Vagina (tissue), 2 donors: ENCODE results near the gene ERBB3. TPM values are rescaled to one million over a fixed set of nuclear protein-coding genes. Genes with fewer than 3 reads are reported as not detected.

Experiments
- DNase-seq, 2 donors: peaks; one replicate each; pipeline ENCODE4 v3.0.0-alpha.2; 2017; ENCODE audit errors: extremely low spot score in 2 of 2
- H3K27ac ChIP-seq: fragments of 200-600 bp; sonication (generic); one replicate; pipeline ENCODE4 v1.5.1; 2019
- H3K27me3 ChIP-seq: fragments of 200-600 bp; sonication (generic); one replicate; pipeline ENCODE4 v1.5.1; 2019
- H3K36me3 ChIP-seq, 2 donors: fragments of 200-600 bp; sonication (generic); one replicate each; pipeline ENCODE4 v1.5.1; 2017 to 2019
- H3K4me1 ChIP-seq: fragments of 200-600 bp; sonication (generic); one replicate; pipeline ENCODE4 v1.5.1; 2019
- H3K4me3 ChIP-seq, 2 donors: fragments of 200-600 bp; sonication (generic); 1 replicate in 1 of 2; 2 replicates in 1 of 2; pipeline ENCODE4 v1.5.1; 2016 to 2019
- H3K9me3 ChIP-seq: fragments of 200-600 bp; sonication (generic); one replicate; pipeline ENCODE4 v1.5.1; 2019
- POLR2A ChIP-seq, 2 donors: fragments of 450-650 bp; IDR thresholded peaks; one replicate each; pipeline ENCODE4 v1.6.1; 2017; ENCODE audit warnings: antibody characterized with exemption in 2 of 2, mild to moderate bottlenecking in 2 of 2, moderate library complexity in 2 of 2
- POLR2AphosphoS5 ChIP-seq, 2 donors: sonication (generic); formaldehyde crosslinking; IDR thresholded peaks; one replicate each; pipeline ENCODE4 v1.9.0; 2017; ENCODE audit warnings: antibody characterized with exemption in 2 of 2, mild to moderate bottlenecking in 2 of 2, low read depth in 1 of 2; ENCODE audit not compliant: insufficient read depth in 1 of 2
- intact Hi-C: fragments of 100-400 bp; cut with DNase I; formaldehyde crosslinking; loops from one replicate; pipeline ENCODE4 v1.15.1; 2023
- total RNA-seq: library from RNA; depleted of rRNA; stranded (reverse); fragments of >200 nt; gene quantifications from one replicate; pipeline ENCODE4 v1.2.3, GENCODE V29; 2016
- TF ChIP-seq, protein P1 (sequence below), 3 experiments: fragments of 450-650 bp in 2 of 3; fragments of 200-600 bp in 1 of 3; sonication (generic) in 1 of 3; IDR thresholded peaks; one replicate each; pipeline ENCODE4 v1.5.1; 2017 to 2019; ENCODE audit warnings: antibody characterized with exemption in 3 of 3, mild to moderate bottlenecking in 2 of 3, moderate library complexity in 2 of 3

The ERBB3 gene
- total RNA-seq, 1 donor from 2014 or later: 53.8 TPM

DNA sequence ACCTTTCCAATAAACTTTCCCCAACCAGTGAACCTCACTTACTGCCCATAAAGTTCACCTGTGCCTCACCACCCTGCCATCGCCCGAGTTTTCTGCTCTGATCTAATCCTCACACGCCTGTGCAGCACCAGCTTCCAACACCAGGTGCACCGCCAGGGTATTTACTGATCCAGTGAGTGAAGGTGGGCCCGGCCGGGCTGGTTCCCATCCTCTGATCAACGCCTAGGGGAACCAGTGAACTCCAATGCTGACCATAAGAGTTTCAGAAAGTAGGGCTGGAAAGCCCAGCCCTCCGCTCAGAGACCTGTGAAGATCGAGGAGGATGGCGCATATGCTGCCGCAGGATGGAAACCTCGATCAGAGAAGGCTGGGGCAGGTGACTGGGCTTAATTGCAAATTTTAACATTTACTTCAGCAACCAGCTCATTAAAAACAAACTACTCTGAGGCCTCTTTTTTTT is 71.7 kb downstream of the ERBB3 start:
- no peak for DNase-seq
- intact Hi-C loops: no loop called here
- Histone ChIP-seq H3K27me3 (no peaks in the 10 kb centered on the region), H3K36me3 (no peaks in the 10 kb centered on the region), H3K4me1 (peaks cover 33% of the 10 kb centered on the region), H3K27ac (peak overlapping the region; percentile 89), H3K9me3 (no peaks in the 10 kb centered on the region), H3K4me3 (peak overlapping the region; percentile 42 to 57)
- TF ChIP-seq POLR2A (IDR thresholded peaks at IDR 0.05): no peak
- TF ChIP-seq, protein P1, sequence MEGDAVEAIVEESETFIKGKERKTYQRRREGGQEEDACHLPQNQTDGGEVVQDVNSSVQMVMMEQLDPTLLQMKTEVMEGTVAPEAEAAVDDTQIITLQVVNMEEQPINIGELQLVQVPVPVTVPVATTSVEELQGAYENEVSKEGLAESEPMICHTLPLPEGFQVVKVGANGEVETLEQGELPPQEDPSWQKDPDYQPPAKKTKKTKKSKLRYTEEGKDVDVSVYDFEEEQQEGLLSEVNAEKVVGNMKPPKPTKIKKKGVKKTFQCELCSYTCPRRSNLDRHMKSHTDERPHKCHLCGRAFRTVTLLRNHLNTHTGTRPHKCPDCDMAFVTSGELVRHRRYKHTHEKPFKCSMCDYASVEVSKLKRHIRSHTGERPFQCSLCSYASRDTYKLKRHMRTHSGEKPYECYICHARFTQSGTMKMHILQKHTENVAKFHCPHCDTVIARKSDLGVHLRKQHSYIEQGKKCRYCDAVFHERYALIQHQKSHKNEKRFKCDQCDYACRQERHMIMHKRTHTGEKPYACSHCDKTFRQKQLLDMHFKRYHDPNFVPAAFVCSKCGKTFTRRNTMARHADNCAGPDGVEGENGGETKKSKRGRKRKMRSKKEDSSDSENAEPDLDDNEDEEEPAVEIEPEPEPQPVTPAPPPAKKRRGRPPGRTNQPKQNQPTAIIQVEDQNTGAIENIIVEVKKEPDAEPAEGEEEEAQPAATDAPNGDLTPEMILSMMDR (IDR thresholded peaks at IDR 0.05): peak in 1 of 3 experiments; percentile 40

DNA sequence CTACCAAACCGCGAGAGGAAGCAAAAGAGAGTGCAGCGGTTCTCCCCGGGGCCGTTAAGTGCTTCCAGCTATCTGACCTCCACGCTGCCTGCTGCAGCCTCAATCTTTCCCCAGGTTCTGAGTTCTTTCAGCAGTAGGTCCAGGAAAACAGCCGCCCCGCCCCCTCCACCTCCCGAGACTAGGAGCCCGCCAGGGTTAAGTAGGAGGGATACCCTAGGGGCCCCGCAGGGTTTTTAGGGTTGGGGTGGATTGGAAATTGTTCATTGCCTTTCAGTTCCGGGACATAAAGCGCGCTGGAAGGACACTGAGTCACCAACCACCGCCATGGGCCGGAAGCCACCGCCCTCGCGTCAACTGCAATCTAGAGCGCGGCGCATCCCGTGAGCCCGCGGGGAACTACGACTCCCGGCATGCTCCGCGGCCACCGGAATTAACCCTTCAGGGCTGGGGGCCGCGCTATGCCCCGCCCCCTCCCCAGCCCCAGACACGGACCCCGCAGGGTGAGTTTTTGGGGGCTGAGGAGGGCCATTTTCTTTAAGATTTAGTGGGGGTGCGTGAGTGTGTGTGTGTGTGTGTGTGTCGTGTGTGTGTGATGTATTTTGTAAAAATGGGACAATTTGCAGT is 72.3 kb downstream of the ERBB3 start, which contains the start of gene MYL6B:
Gene MYL6B (plus strand): TSS at position 456 of the 624 bp plus-strand sequence. CDS start 1,332 bp downstream, outside the sequence.
- TF ChIP-seq, protein P1 (IDR thresholded peaks at IDR 0.05): no peak
- peak in 1 of 2 donors; percentile 28 for TF ChIP-seq POLR2A (IDR thresholded peaks at IDR 0.05)
- peak; percentile 89 to 99 for TF ChIP-seq POLR2AphosphoS5 (IDR thresholded peaks at IDR 0.05; ENCODE audit: insufficient read depth in 1 of 2, low read depth in 1 of 2)
- H3K36me3 ChIP-seq: no peaks in the 10 kb centered on the region
- no peaks in the 10 kb centered on the region for H3K27me3 ChIP-seq
- H3K9me3 ChIP-seq: no peaks in the 10 kb centered on the region
- DNase-seq: no peak
- peak within 1 kb of the TSS; percentile 42 to 57 for H3K4me3 ChIP-seq
- H3K4me1 ChIP-seq: peaks cover 33% of the 10 kb centered on the region
- intact Hi-C loops: no loop called here
- peak within 1 kb of the TSS; percentile 89 for H3K27ac ChIP-seq

Other genes starting within 250 kb of the ERBB3 start
- gene MMP19, start 237.2 kb upstream of the ERBB3 start, total RNA-seq: 21.6 TPM
- 25.8 TPM for gene PYM1, start 152.3 kb upstream of the ERBB3 start, total RNA-seq
- 140 TPM for gene DGKA, start 149.0 kb upstream of the ERBB3 start, total RNA-seq
- 1.2 TPM for gene PMEL, start 114.1 kb upstream of the ERBB3 start, total RNA-seq
- gene CDK2, start 113.3 kb upstream of the ERBB3 start, total RNA-seq: 26.0 TPM
- 80.5 TPM for gene RAB5B, start 106.1 kb upstream of the ERBB3 start, total RNA-seq
- 15.5 TPM for gene SUOX, start 82.9 kb upstream of the ERBB3 start, total RNA-seq
- gene IKZF4, start 59.1 kb upstream of the ERBB3 start, total RNA-seq: 4.4 TPM
- 597 TPM for gene RPS26, start 38.2 kb upstream of the ERBB3 start, total RNA-seq
- gene PA2G4, start 24.4 kb downstream of the ERBB3 start, total RNA-seq: 116 TPM
- 2,458 TPM for gene RPL41, start 36.5 kb downstream of the ERBB3 start, total RNA-seq
- gene ZC3H10, start 38.1 kb downstream of the ERBB3 start, total RNA-seq: 2.0 TPM
- 140 TPM for gene ESYT1, start 48.1 kb downstream of the ERBB3 start, total RNA-seq
- gene MYL6B, start 72.4 kb downstream of the ERBB3 start, total RNA-seq: 40.8 TPM
- 2,285 TPM for gene MYL6, start 78.2 kb downstream of the ERBB3 start, total RNA-seq
- gene SMARCC2, start 109.3 kb downstream of the ERBB3 start, total RNA-seq: 95.3 TPM
- gene RNF41, start 141.8 kb downstream of the ERBB3 start, total RNA-seq: 79.6 TPM
- gene NABP2, start 144.2 kb downstream of the ERBB3 start, total RNA-seq: 20.4 TPM
- not detected for gene SLC39A5, start 149.9 kb downstream of the ERBB3 start, total RNA-seq
- gene ANKRD52, start 178.2 kb downstream of the ERBB3 start, total RNA-seq: 22.6 TPM
- gene COQ10A, start 186.8 kb downstream of the ERBB3 start, total RNA-seq: 10.1 TPM
- gene CS, start 220.2 kb downstream of the ERBB3 start, total RNA-seq: 140 TPM
- 65.6 TPM for gene CNPY2, start 235.8 kb downstream of the ERBB3 start, total RNA-seq